PC-3 (cell line): ENCODE results near the gene NKD2. TPM values are rescaled to one million over a fixed set of nuclear protein-coding genes. Genes with fewer than 3 reads are reported as not detected.

ENCODE experiments used
- ATAC-seq: fragments of 200-7000 bp; cut with Tn5 transposase; 2 replicates; pipeline ENCODE4 v1.9.1; 2020; ENCODE audit warnings: mild to moderate bottlenecking, moderate library complexity
- BruUV-seq: library from RNA; stranded (reverse); fragments of 400-500 nt; replicated peaks from 2 replicates; lab custom pipeline; 2021; lab: Mats Ljungman, UMichigan
- CTCF ChIA-PET: fragments of 300-600 bp; sonication (Branson Sonifier 250); formaldehyde crosslinking; loops from one replicate; lab custom pipeline; 2022; ENCODE audit warnings: antibody characterized with exemption; lab: Charles Lee
- POLR2A ChIA-PET: fragments of 300-600 bp; sonication (Branson Sonifier 250); formaldehyde crosslinking; loops from one replicate; lab custom pipeline; 2022; ENCODE audit warnings: antibody characterized with exemption; ENCODE audit not compliant: unreplicated experiment; lab: Charles Lee
- DNase-seq: peaks from one replicate; pipeline ENCODE4 v3.0.0-alpha.2; 2015
- H2AFZ ChIP-seq: fragments of 300-600 bp; sonication (generic); 2 replicates; pipeline ENCODE4 v1.6.0; 2016; ENCODE audit warnings: antibody characterized with exemption, low read length
- H3F3A ChIP-seq: fragments of 300-600 bp; sonication (generic); one replicate; pipeline ENCODE4 v1.6.0; 2017; ENCODE audit warnings: antibody characterized with exemption, low read length, control low read depth, mild to moderate bottlenecking; ENCODE audit not compliant: unreplicated experiment
- H3K27ac ChIP-seq: fragments of 300-600 bp; sonication (generic); 2 replicates; pipeline ENCODE4 v1.5.1; 2016; ENCODE audit warnings: mild to moderate bottlenecking, low read length
- H3K27me3 ChIP-seq: fragments of 300-600 bp; sonication (generic); 2 replicates; pipeline ENCODE4 v1.6.1; 2016; ENCODE audit warnings: low read length, mixed read lengths
- H3K36me3 ChIP-seq: fragments of 300-600 bp; sonication (generic); 2 replicates; pipeline ENCODE4 v1.6.1; 2016; ENCODE audit warnings: low read depth, mixed run types, low read length, mixed read lengths
- H3K4me1 ChIP-seq: fragments of 300-600 bp; sonication (generic); 2 replicates; pipeline ENCODE4 v1.5.1; 2016; ENCODE audit warnings: low read length; ENCODE audit not compliant: insufficient read depth
- H3K4me2 ChIP-seq: fragments of 300-600 bp; sonication (generic); 2 replicates; pipeline ENCODE4 v1.6.0; 2016; ENCODE audit warnings: low read length
- H3K4me3 ChIP-seq: fragments of 300-600 bp; sonication (generic); 2 replicates; pipeline ENCODE4 v1.5.1; 2016; ENCODE audit warnings: mild to moderate bottlenecking, low read length, mixed read lengths
- H3K79me2 ChIP-seq: fragments of 300-600 bp; sonication (generic); 2 replicates; pipeline ENCODE4 v1.6.1; 2017; ENCODE audit warnings: low read length, mixed read lengths
- H3K9ac ChIP-seq: fragments of 300-600 bp; sonication (generic); 2 replicates; pipeline ENCODE4 v1.6.0; 2016; ENCODE audit warnings: mild to moderate bottlenecking, low read length
- H3K9me2 ChIP-seq: fragments of 300-600 bp; sonication (generic); replicated peaks from 2 replicates; pipeline ENCODE4 v1.6.1; 2016; ENCODE audit warnings: mixed run types, low read length, mixed read lengths
- H3K9me3 ChIP-seq: fragments of 300-600 bp; sonication (generic); 2 replicates; pipeline ENCODE4 v1.6.1; 2016; ENCODE audit warnings: low read length, mixed read lengths
- H4K20me1 ChIP-seq: fragments of 300-600 bp; sonication (generic); 2 replicates; pipeline ENCODE4 v1.6.1; 2016; ENCODE audit warnings: low read length, mixed read lengths
- CTCF ChIP-seq: fragments of 300-600 bp; sonication (generic); conservative IDR thresholded peaks from 2 replicates; pipeline ENCODE4 v1.5.1; 2017; ENCODE audit warnings: antibody characterized with exemption, low read depth, mild to moderate bottlenecking, low read length
- EZH2 ChIP-seq: fragments of 300-600 bp; sonication (generic); IDR thresholded peaks from one replicate; pipeline ENCODE4 v1.6.1; 2017; ENCODE audit warnings: antibody characterized with exemption, mild to moderate bottlenecking, low read length; ENCODE audit not compliant: unreplicated experiment
- EZH2phosphoT487 ChIP-seq: fragments of 300-600 bp; sonication (generic); IDR thresholded peaks from 2 replicates; pipeline ENCODE4 v1.6.1; 2018; ENCODE audit warnings: mild to moderate bottlenecking, antibody characterized with exemption, low read length, borderline replicate concordance
- intact Hi-C: fragments of 100-400 bp; cut with micrococcal nuclease; formaldehyde crosslinking; loops from 2 replicates; pipeline ENCODE4 v1.9.0; 2023
- total RNA-seq: library from RNA; depleted of rRNA; stranded (reverse); fragments of >200 nt; gene quantifications from 2 replicates; pipeline ENCODE4 v1.2.3, GENCODE V29; 2014

Gene NKD2
- total RNA-seq, 1 experiment from 2014 or later, result 1.6 TPM

- Histone ChIP-seq H3K4me1 (no peaks in the 10 kb centered on the region), H2AFZ (no peak overlapping the region), H3K27ac (no peak overlapping the region), H3K79me2 (no peaks in the 10 kb centered on the region), H3K9ac (no peak overlapping the region), H3K4me2 (no peak overlapping the region), H3K9me2 (no peaks in the 10 kb centered on the region), H3K27me3 (peaks cover 62% of the 10 kb centered on the region), H3K36me3 (no peaks in the 10 kb centered on the region), H4K20me1 (no peaks in the 10 kb centered on the region), H3F3A (no peaks in the 10 kb centered on the region), H3K9me3 (no peaks in the 10 kb centered on the region), H3K4me3 (no peak overlapping the region)
- POLR2A ChIA-PET, result no interaction called here
- BruUV-seq, result no TSS peak
- intact Hi-C loops, result no loop called here
- CTCF ChIA-PET, result no interaction called here
- TF ChIP-seq EZH2phosphoT487, result no peak
- TF ChIP-seq CTCF, result no peak
- no peak for TF ChIP-seq EZH2
- no peak for DNase-seq
- ATAC-seq, result no peak
Measured at GRCh38 chr5:988322-988721, 20.3 kb upstream of the NKD2 start.

GRCh38 chr5:989961-990530, 18.6 kb upstream of the NKD2 start:
- ATAC-seq (peak; percentile 55; the same call in 1 of the 2 replicates), DNase-seq (peak; percentile 15)
- BruUV-seq, result no TSS peak
- ChIA-PET CTCF (no interaction called here), POLR2A (no interaction called here)
- Histone ChIP-seq H3K4me1 (no peaks in the 10 kb centered on the region), H3K9me3 (no peaks in the 10 kb centered on the region), H3K79me2 (no peaks in the 10 kb centered on the region), H4K20me1 (no peaks in the 10 kb centered on the region), H2AFZ (no peak overlapping the region), H3K4me2 (no peak overlapping the region), H3F3A (no peaks in the 10 kb centered on the region), H3K9ac (no peak overlapping the region), H3K27me3 (peaks cover 51% of the 10 kb centered on the region), H3K36me3 (no peaks in the 10 kb centered on the region), H3K27ac (no peak overlapping the region), H3K4me3 (no peak overlapping the region), H3K9me2 (no peaks in the 10 kb centered on the region)
- peak; percentile 35; the same call in 1 of the 2 replicates for TF ChIP-seq CTCF
- no peak for TF ChIP-seq EZH2phosphoT487
- TF ChIP-seq EZH2, result peak; percentile 58
- intact Hi-C loops, result no loop called here

GRCh38 chr5:991472-992267, 16.9 kb upstream of the NKD2 start:
- Histone ChIP-seq H3K4me1 (no peaks in the 10 kb centered on the region), H3K27me3 (peaks cover 36% of the 10 kb centered on the region), H3F3A (no peaks in the 10 kb centered on the region), H3K79me2 (no peaks in the 10 kb centered on the region), H3K36me3 (no peaks in the 10 kb centered on the region), H3K4me2 (no peak overlapping the region), H3K9ac (no peak overlapping the region), H3K4me3 (no peak overlapping the region), H2AFZ (no peak overlapping the region), H3K9me2 (no peaks in the 10 kb centered on the region), H3K9me3 (no peaks in the 10 kb centered on the region), H4K20me1 (no peaks in the 10 kb centered on the region), H3K27ac (no peak overlapping the region)
- DNase-seq (no peak), ATAC-seq (no peak)
- TF ChIP-seq EZH2phosphoT487 (no peak), EZH2 (no peak), CTCF (no peak)
- ChIA-PET CTCF (no interaction called here), POLR2A (no interaction called here)
- BruUV-seq, result no TSS peak
- intact Hi-C loops, result no loop called here
